ENCODE data around the gene SNED1. TPM values are rescaled to one million over a fixed set of nuclear protein-coding genes. Genes with fewer than 3 reads are reported as not detected.

Gene SNED1
- total RNA-seq, 1 experiment from 2014 or later: not detected

DNA sequence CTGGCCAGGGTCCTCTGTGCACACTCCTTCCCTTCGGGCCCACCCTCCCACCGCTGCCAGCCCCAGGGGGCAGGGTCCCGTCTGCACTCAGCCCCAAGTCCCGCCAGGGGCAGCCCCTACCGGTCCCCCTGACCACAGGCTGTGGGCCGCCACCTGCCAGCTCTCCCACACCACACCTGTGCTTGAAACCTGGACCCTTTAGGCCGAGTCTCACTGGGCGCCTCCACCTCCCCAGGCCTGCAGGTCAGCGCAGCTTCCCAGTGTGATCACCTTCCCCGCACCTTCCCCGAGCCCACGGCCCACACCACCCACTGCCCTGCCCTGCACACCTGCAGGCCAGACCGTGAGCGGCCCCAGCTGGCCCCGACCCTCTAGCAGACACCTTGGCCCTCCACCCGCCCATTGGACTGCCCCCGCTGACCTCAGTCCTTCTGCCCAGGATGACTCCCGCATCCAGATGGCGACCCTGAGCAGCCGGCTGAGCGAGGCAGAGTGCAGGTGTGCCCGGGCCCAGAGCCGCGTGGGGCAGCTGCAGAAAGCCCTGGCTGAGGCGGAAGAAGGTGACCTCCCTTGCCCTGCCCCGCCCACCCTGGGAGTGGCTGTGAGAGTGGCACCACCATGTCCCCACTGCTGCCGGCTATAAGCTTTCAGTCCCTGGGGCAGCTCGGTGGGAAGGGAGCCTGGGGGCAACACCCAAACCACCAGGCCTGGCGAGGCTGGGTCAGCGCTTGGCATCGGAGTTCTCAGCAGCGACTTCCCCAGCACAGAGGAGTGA lies 31.3 kb upstream of the SNED1 start:
- no TSS peak for BruUV-seq (replicated peaks)
- H3K4me3 ChIP-seq (ENCODE audit: low read depth, low read length): no peak overlapping the region
- Mint-ChIP-seq H3K27me3 (ENCODE audit: insufficient read depth, unreplicated experiment) (peaks cover 11% of the 10 kb centered on the region), H3K9me3 (ENCODE audit: unreplicated experiment) (peaks cover 9% of the 10 kb centered on the region), H3K27ac (ENCODE audit: unreplicated experiment) (no peak overlapping the region), H3K36me3 (ENCODE audit: insufficient read depth, unreplicated experiment) (no peaks in the 10 kb centered on the region), H3K4me1 (ENCODE audit: low read depth, unreplicated experiment) (no peaks in the 10 kb centered on the region), H3K4me3 (ENCODE audit: unreplicated experiment) (no peak overlapping the region)
- intact Hi-C loops (cut with micrococcal nuclease; ENCODE audit: unreplicated experiment): no loop called here
- no peaks in the 10 kb centered on the region for H3K9me3 ChIP-seq
- DNase-seq: no peak
- H3K36me3 ChIP-seq (ENCODE audit: control insufficient read depth, insufficient read depth, low read length): no peaks in the 10 kb centered on the region
- TF ChIP-seq, protein P1, sequence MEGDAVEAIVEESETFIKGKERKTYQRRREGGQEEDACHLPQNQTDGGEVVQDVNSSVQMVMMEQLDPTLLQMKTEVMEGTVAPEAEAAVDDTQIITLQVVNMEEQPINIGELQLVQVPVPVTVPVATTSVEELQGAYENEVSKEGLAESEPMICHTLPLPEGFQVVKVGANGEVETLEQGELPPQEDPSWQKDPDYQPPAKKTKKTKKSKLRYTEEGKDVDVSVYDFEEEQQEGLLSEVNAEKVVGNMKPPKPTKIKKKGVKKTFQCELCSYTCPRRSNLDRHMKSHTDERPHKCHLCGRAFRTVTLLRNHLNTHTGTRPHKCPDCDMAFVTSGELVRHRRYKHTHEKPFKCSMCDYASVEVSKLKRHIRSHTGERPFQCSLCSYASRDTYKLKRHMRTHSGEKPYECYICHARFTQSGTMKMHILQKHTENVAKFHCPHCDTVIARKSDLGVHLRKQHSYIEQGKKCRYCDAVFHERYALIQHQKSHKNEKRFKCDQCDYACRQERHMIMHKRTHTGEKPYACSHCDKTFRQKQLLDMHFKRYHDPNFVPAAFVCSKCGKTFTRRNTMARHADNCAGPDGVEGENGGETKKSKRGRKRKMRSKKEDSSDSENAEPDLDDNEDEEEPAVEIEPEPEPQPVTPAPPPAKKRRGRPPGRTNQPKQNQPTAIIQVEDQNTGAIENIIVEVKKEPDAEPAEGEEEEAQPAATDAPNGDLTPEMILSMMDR (IDR thresholded peaks at IDR 0.05; ENCODE audit: insufficient read depth in 1 of 2, low read depth in 1 of 2, low read length in 1 of 2, severe bottlenecking in 1 of 2, unreplicated experiment in 1 of 2): no peak
- POLR2A ChIA-PET: no interaction called here
- no peaks in the 10 kb centered on the region for H3K4me1 ChIP-seq
- CTCF ChIA-PET: no interaction called here
- H3K27me3 ChIP-seq (replicated peaks; ENCODE audit: control insufficient read depth, insufficient read depth, low read length): no peaks in the 10 kb centered on the region

DNA sequence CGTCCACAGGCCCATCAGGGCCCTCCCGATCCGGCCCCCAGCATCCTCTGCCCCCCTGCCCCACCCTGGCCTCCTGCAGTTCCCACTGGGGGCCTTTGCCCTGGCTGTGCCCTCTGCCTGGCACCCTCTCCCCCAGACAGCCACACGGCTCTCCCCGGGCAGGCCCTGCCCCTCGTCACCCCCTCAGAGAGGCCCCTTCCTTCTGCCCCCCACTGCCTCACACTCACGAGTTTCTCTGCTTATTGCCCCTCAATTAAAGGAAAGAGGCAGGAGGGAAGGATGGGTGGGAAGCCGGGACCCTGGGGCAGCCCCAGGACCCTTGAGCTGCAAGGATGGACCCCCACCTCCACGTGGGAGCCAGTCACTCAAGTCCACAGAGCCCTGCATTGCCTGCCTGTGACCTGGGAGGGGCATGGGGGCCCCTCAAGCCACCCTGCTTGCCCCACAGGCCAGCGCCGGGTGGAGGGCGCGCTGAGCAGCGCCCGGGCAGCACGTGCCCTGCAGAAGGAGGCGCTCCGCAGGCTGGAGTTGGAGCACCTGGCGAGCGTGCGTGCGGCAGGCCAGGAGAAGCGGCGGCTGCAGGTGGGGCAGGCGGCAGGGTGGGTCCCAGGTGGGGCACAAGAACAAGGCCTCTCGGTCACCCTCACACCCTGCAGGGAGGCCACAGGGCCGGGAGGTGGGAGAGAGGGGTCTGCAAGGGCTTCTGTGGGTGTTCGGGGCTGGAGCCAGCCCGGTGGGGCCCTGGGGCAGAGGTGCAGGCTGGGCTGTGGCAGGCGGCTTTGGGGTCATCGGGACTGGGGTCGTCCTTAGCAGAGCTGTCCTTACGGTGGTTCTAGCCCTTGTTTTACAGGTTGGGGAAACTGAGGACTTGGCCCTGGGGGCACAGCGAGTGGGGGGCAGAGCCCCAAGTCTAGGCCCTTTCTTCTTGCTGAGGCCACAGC lies 30.5 kb upstream of the SNED1 start:
- TF ChIP-seq, protein P1 (IDR thresholded peaks at IDR 0.05; ENCODE audit: insufficient read depth in 1 of 2, low read depth in 1 of 2, low read length in 1 of 2, severe bottlenecking in 1 of 2, unreplicated experiment in 1 of 2): no peak
- POLR2A ChIA-PET: no interaction called here
- no peak overlapping the region for H3K4me3 Mint-ChIP-seq (ENCODE audit: unreplicated experiment)
- no TSS peak for BruUV-seq (replicated peaks)
- Histone ChIP-seq H3K9me3 (no peaks in the 10 kb centered on the region), H3K27me3 (replicated peaks; ENCODE audit: control insufficient read depth, insufficient read depth, low read length) (no peaks in the 10 kb centered on the region), H3K4me1 (no peaks in the 10 kb centered on the region), H3K4me3 (ENCODE audit: low read depth, low read length) (no peak overlapping the region), H3K36me3 (ENCODE audit: control insufficient read depth, insufficient read depth, low read length) (no peaks in the 10 kb centered on the region)
- peaks cover 11% of the 10 kb centered on the region for H3K27me3 Mint-ChIP-seq (ENCODE audit: insufficient read depth, unreplicated experiment)
- no peaks in the 10 kb centered on the region for H3K4me1 Mint-ChIP-seq (ENCODE audit: low read depth, unreplicated experiment)
- H3K9me3 Mint-ChIP-seq (ENCODE audit: unreplicated experiment): peaks cover 9% of the 10 kb centered on the region
- H3K36me3 Mint-ChIP-seq (ENCODE audit: insufficient read depth, unreplicated experiment): no peaks in the 10 kb centered on the region
- intact Hi-C loops (cut with micrococcal nuclease; ENCODE audit: unreplicated experiment): no loop called here
- no peak overlapping the region for H3K27ac Mint-ChIP-seq (ENCODE audit: unreplicated experiment)
- CTCF ChIA-PET: no interaction called here
- DNase-seq: no peak

DNA sequence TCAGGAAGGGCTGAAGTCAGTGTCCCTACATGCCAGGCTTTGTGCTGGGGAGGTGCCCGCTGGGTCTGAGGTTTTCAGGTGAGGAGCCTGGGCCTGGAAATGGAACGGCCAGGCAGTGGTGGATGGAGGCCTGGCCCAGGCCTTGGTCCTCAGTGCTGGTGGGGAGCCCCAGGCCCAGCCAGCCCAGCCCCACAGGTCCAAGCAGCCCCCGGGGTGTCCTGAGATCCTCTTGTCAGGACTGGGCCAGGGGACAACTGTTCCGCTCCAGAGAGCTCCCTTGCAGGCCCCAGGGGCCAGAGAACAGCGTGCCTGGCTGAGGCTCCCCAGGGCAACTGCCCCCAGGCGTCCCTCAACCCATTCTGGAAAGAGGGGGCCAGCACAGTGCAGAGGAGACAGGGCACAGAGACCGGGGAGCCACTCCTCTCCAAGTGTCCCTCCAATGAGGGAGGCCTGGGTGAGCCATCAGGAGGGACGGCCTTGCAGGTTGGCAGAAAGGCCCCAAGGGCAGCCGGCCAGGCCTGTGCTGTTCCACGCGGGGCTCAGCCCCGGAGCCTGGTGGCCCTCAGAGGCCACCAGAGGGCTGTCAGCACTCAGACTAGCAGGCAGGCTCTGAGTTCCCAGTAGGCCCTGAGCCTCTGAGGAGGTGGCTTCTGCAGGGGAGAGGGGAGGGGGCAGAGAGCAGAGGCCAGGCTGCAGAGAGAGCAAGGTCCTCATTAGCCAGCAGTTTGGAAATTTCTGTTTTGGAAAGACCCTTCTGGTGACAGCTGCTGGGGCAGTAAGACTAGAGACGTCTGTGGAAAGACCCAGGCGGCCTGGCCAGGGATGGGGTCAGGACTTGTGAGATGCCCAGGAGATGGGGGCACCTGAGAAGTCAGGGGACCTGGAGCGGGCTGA lies 29.4 kb upstream of the SNED1 start:
- TF ChIP-seq, protein P1 (IDR thresholded peaks at IDR 0.05; ENCODE audit: insufficient read depth in 1 of 2, low read depth in 1 of 2, low read length in 1 of 2, severe bottlenecking in 1 of 2, unreplicated experiment in 1 of 2): no peak
- ChIA-PET CTCF (no interaction called here), POLR2A (no interaction called here)
- H3K27ac Mint-ChIP-seq (ENCODE audit: unreplicated experiment): no peak overlapping the region
- DNase-seq: no peak
- H3K4me3 Mint-ChIP-seq (ENCODE audit: unreplicated experiment): no peak overlapping the region
- H3K4me1 Mint-ChIP-seq (ENCODE audit: low read depth, unreplicated experiment): no peaks in the 10 kb centered on the region
- intact Hi-C loops (cut with micrococcal nuclease; ENCODE audit: unreplicated experiment): no loop called here
- H3K4me3 ChIP-seq (ENCODE audit: low read depth, low read length): no peak overlapping the region
- no peaks in the 10 kb centered on the region for H3K9me3 ChIP-seq
- H3K9me3 Mint-ChIP-seq (ENCODE audit: unreplicated experiment): peaks cover 9% of the 10 kb centered on the region
- H3K4me1 ChIP-seq: no peaks in the 10 kb centered on the region
- H3K27me3 Mint-ChIP-seq (ENCODE audit: insufficient read depth, unreplicated experiment): peaks cover 13% of the 10 kb centered on the region
- no peaks in the 10 kb centered on the region for H3K36me3 ChIP-seq (ENCODE audit: control insufficient read depth, insufficient read depth, low read length)
- no peaks in the 10 kb centered on the region for H3K36me3 Mint-ChIP-seq (ENCODE audit: insufficient read depth, unreplicated experiment)
- H3K27me3 ChIP-seq (replicated peaks; ENCODE audit: control insufficient read depth, insufficient read depth, low read length): no peaks in the 10 kb centered on the region
- BruUV-seq (replicated peaks): no TSS peak
